Measurements from ENCODE around the gene CDH8. TPM values are rescaled to one million over a fixed set of nuclear protein-coding genes. Genes with fewer than 3 reads are reported as not detected.

CDH8 gene
- total RNA-seq, 1 donor from 2014 or later, result 0.69 TPM

DNA sequence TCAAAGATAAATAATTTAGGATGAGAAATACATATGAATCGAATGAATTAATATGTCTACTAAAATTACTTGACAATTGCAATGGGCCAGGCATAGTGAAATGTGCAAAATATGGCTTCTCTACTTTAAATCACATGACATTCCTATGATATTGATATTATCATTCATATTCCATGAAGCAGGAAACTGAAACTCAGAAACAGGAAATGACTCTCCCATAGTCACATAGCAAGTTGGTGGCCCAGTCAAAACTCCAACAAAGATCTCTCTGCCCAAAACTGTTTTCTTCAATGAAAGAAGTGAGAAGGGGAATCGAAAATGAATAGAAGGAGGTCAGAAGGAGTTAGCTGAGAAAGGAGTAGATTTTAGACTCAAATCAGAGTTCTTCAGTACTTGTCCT is 272.2 kb downstream of the CDH8 start:
- no peak overlapping the region for H3K4me3 Mint-ChIP-seq
- CTCF ChIA-PET, result no interaction called here
- H3K4me1 Mint-ChIP-seq, result no peaks in the 10 kb centered on the region
- DNase-seq (no peak), ATAC-seq (ENCODE audit: low read depth) (no peak)
- POLR2A ChIA-PET, result no interaction called here
- no peak overlapping the region for H3K27ac Mint-ChIP-seq
- H3K27me3 Mint-ChIP-seq, result no peaks in the 10 kb centered on the region
- peaks cover 9% of the 10 kb centered on the region for H3K9me3 Mint-ChIP-seq
- intact Hi-C loops (cut with micrococcal nuclease), result no loop called here
- no peaks in the 10 kb centered on the region for H3K36me3 Mint-ChIP-seq (ENCODE audit: low read depth)
- no peak for TF ChIP-seq CTCF (IDR thresholded peaks at IDR 0.05)

DNA sequence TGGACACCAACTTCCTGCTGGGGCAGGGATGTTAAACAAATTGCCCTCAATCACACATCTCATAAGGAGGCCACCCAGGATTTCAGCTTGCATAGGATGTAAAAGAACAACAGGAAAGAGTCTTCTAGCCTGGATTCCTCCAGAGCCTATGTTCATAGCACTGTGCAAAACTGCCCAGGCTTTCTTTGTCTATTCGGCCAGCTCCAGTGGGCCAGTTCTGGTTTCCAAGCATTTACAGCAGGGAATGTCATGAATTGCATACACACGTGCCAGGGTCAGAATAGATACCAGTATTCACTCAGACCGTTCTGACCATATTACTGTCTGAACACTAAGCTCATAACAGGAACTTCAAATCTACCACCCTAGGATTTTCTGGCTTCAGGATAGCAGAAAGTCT is 273.2 kb downstream of the CDH8 start:
- no peak overlapping the region for H3K4me3 Mint-ChIP-seq
- ATAC-seq (ENCODE audit: low read depth) (no peak), DNase-seq (no peak)
- H3K4me1 Mint-ChIP-seq, result no peaks in the 10 kb centered on the region
- TF ChIP-seq CTCF (IDR thresholded peaks at IDR 0.05), result no peak
- no peaks in the 10 kb centered on the region for H3K36me3 Mint-ChIP-seq (ENCODE audit: low read depth)
- peaks cover 5% of the 10 kb centered on the region for H3K9me3 Mint-ChIP-seq
- intact Hi-C loops (cut with micrococcal nuclease), result no loop called here
- no peaks in the 10 kb centered on the region for H3K27me3 Mint-ChIP-seq
- CTCF ChIA-PET, result no interaction called here
- POLR2A ChIA-PET, result no interaction called here
- no peak overlapping the region for H3K27ac Mint-ChIP-seq

DNA sequence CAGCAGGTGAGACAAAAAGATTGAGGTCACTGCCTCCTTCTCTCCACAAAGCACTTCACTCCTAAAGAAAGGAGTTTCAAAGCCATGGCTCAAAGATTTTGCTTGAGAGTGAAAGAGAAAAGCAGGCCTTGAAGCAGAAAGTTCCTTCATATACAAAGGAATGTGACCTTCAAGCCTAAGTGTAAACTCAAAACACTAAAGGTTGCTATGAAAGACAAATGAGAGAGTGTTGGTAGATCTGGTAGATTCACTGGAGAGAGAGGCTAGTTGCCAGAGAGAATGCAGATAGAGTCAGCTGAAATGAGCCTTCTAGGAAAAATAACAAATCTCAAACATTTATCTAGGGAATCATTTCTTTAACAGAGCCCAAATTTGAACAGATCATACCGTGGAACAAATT is 305.2 kb downstream of the CDH8 start:
- no peaks in the 10 kb centered on the region for H3K4me1 Mint-ChIP-seq
- no peak for DNase-seq
- TF ChIP-seq CTCF (IDR thresholded peaks at IDR 0.05), result no peak
- intact Hi-C loops (cut with micrococcal nuclease), result no loop called here
- POLR2A ChIA-PET, result no interaction called here
- CTCF ChIA-PET, result no interaction called here
- no peak for ATAC-seq (ENCODE audit: low read depth)
- no peak overlapping the region for H3K27ac Mint-ChIP-seq
- H3K9me3 Mint-ChIP-seq, result peaks cover 10% of the 10 kb centered on the region
- no peaks in the 10 kb centered on the region for H3K27me3 Mint-ChIP-seq
- no peaks in the 10 kb centered on the region for H3K36me3 Mint-ChIP-seq (ENCODE audit: low read depth)
- no peak overlapping the region for H3K4me3 Mint-ChIP-seq

DNA sequence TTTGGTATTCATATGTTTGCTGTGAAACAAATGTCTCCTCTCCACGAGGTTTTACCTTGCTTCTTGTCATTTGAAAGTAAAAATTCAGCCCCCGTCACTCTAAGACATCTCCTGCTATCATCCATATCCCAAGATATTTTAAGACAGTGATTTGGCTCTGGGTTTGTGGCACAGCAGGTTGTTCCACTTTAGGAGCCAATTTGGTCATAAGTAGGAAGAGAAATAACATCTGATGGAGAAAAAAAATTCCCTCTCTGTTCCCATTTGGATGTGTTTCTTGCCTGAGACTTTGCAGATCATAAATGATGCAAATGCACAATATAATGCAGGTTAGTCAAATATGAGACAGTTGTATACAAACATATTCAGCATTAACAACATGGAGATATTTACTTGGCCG is 309.5 kb downstream of the CDH8 start:
- TF ChIP-seq CTCF (IDR thresholded peaks at IDR 0.05), result no peak
- ATAC-seq (ENCODE audit: low read depth) (no peak), DNase-seq (no peak)
- H3K27ac Mint-ChIP-seq, result no peak overlapping the region
- no peaks in the 10 kb centered on the region for H3K27me3 Mint-ChIP-seq
- no peaks in the 10 kb centered on the region for H3K4me1 Mint-ChIP-seq
- H3K36me3 Mint-ChIP-seq (ENCODE audit: low read depth), result no peaks in the 10 kb centered on the region
- H3K9me3 Mint-ChIP-seq, result peaks cover 6% of the 10 kb centered on the region
- no peak overlapping the region for H3K4me3 Mint-ChIP-seq
- ChIA-PET POLR2A (no interaction called here), CTCF (no interaction called here)
- intact Hi-C loops (cut with micrococcal nuclease), result no loop called here

DNA sequence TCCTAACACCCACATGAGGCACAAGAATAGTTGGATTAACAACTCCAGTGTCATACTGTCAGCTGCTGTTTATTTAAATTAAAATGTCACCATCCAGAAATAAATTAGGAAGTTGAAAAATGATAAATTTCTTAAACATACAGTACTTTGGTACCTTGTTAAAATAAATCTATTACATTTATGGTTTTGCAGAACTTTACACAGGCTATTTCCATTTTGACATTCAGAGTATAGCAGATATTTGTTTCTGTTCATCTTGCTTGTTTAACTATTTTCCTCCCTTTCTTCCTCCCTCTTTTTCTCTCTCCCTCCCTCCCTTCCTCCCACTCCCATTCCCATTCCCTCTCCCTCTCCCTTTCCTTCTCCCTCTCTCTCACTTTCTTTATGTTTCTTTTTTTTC is 310.1 kb downstream of the CDH8 start:
- intact Hi-C loops (cut with micrococcal nuclease), result no loop called here
- DNase-seq (no peak), ATAC-seq (ENCODE audit: low read depth) (no peak)
- TF ChIP-seq CTCF (IDR thresholded peaks at IDR 0.05), result no peak
- no peaks in the 10 kb centered on the region for H3K27me3 Mint-ChIP-seq
- ChIA-PET POLR2A (no interaction called here), CTCF (no interaction called here)
- H3K27ac Mint-ChIP-seq, result no peak overlapping the region
- H3K4me1 Mint-ChIP-seq, result no peaks in the 10 kb centered on the region
- peaks cover 6% of the 10 kb centered on the region for H3K9me3 Mint-ChIP-seq
- no peaks in the 10 kb centered on the region for H3K36me3 Mint-ChIP-seq (ENCODE audit: low read depth)
- H3K4me3 Mint-ChIP-seq, result no peak overlapping the region
